Measurements from ENCODE around the gene ERI3.

Gene ERI3, protein sequence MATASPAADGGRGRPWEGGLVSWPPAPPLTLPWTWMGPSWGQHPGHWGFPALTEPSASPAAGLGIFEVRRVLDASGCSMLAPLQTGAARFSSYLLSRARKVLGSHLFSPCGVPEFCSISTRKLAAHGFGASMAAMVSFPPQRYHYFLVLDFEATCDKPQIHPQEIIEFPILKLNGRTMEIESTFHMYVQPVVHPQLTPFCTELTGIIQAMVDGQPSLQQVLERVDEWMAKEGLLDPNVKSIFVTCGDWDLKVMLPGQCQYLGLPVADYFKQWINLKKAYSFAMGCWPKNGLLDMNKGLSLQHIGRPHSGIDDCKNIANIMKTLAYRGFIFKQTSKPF

DNA sequence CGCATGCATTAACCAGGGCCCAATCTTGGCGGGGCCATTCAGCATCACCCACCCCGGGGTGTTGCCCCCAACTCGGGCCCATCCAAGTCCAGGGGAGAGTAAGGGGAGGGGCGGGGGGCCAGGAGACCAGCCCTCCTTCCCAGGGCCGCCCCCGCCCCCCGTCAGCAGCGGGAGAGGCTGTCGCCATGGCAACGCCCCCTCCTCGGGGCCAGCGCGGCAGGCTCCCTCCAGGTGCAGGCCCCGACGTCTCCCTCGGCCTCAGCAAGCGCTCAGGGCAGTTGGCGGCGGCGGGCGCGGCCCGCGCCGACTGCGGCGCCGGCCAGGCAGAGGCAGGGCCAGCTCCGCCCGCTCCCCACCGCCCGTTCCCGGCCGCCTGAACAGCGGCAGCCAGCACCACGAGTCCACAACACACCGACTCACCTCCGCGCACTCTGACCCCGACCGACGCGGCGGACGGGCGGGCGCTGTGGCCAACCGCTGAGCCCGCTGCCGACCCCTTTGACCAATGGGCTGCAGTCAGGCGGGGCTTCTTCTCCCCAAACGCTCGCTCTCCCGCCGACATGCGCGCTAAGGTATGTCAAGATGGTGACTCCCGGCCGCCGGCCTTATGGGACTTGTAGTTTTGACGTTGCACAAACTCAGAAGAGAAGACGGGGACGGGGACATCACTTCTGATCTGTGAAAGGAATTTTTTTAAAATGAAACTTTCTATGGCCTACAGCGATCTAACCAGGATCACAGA is at the start of gene ERI3:
ERI3 (minus strand) TSS at position 418 of the 742 bp plus-strand sequence; CDS start at position 187, 231 bp downstream.
- DNase-seq (ENCODE audit: low read depth in 3 of 3), result peak; percentile 88 to 96 (median 93)

DNA sequence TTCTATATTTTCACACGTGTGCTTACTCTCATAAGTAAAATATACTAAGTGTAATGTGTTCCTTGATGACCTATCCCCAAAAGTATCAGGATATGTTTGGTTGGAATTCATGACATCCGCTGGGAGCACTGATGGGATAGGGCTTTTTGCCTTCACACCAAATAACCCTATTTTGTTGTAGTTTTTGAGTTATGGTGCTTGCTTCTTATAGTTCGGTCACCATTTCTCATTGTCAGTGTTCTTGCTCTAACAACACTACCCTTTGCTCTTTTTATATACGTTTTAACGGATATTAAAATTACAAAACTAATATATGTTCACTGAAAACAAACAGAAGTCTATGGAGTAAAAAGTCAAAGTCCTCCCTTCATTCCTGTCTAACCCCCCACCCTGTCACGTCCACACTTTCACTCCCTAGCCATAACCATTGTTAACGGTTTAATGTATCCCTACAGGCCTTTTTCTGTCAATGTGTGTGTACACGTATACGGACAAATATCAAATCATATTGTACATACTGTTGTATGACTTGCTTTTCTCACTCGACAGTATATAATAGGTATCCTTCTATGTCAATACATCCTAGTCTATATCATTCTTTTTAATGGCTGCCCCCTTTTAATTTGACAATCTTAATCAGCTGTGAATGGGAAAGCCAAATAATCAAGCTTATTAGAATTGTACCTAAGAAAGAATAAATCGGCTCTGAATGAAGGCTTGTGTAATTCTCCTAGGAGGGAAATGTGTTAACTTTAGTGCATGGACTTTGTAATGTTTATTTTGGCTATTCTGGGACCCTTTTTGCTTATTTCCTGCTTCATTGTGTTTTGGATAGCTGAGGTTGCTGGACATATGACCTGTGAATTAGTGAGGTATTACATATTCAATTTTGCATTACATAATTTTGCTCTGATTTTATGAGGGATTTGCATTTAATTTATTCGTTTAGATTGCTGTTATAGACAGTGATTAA is 46.5 kb upstream of the ERI3 start:
- DNase-seq (ENCODE audit: low read depth in 3 of 3), result no peak

DNA sequence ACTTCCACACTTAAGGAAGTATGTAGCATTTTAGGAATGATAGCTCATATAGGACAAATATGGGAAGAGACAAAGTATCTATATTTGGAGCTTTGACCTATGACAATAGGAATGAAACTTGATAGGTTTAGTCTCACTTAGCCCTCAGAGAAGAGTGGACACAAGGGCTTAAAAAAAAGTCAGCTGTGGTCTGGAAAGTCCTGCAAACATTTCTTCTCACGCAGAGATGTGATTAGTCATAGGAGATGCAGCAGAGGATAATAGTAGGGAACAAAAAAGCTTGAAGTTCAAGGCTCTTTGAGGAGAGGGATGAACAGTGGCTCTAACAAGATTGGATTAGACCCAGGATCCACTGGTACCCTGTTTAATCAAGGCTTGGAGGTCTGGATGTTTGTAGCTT is 35.2 kb upstream of the ERI3 start:
- no peak for DNase-seq (ENCODE audit: low read depth in 3 of 3)

DNA sequence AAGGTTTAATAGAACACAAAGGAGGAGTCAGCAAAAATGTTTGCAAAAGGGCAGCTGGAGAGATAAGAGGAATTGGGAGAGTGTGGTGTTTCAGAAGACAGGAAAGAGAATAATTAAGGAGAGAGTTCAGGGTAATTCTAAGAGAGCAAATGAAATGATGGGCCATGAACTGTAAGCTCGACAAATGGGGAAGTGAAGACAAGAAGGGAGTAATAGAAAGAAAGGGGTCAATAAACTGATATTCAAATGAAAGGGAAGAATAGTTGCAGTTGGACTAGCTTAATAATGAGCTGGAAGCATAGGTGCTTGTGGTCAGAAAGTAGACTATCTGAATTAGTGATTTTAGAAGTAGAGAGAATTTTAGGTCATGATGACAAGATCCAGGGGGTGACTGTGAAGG is 34.4 kb upstream of the ERI3 start:
- no peak for DNase-seq (ENCODE audit: low read depth in 3 of 3)

DNA sequence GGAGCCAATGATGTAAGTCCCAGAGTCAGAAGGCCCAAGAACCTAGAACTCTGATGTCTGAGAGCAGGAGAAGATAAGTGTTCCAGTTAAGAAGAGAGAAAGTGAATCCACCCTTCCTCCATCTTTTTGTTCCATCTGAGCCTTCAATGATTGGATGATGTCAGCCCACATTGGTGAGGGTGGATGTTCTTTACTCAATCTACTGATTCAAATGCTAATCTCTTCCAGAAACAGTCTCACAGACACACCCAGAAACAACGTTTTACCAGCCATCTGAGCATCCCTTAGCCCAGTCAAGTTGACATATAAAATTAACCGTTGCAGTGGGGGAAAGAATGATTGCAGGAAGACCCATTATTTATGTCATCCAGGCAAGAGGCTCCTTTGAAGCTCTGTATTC is 33.5 kb upstream of the ERI3 start:
- no peak for DNase-seq (ENCODE audit: low read depth in 3 of 3)

DNA sequence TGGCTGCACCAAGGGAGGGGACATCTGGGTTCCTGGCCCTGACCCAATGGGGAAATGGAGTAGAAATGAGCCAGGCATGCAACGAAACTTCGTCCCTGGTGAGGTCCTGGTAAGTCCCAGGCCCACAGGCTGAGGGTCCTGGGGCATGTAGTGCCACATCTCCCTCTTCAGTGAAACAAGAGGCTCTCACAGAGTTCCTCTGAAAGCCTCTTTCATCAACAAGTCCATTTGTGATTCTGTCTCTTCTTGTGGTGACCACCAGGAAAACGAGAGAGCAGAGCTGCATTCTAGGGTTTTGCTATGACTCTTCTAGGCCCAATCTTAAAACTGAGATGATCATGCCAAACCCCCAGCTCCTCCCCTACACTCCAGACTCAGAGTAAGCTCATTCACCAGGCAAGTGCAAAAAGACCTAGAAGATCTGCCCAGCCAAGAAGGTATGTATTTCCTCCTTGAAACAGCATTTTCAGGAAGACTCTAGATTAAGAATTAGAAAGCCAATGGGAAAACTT is 25.7 kb upstream of the ERI3 start:
- no peak for DNase-seq (ENCODE audit: low read depth in 3 of 3)

DNA sequence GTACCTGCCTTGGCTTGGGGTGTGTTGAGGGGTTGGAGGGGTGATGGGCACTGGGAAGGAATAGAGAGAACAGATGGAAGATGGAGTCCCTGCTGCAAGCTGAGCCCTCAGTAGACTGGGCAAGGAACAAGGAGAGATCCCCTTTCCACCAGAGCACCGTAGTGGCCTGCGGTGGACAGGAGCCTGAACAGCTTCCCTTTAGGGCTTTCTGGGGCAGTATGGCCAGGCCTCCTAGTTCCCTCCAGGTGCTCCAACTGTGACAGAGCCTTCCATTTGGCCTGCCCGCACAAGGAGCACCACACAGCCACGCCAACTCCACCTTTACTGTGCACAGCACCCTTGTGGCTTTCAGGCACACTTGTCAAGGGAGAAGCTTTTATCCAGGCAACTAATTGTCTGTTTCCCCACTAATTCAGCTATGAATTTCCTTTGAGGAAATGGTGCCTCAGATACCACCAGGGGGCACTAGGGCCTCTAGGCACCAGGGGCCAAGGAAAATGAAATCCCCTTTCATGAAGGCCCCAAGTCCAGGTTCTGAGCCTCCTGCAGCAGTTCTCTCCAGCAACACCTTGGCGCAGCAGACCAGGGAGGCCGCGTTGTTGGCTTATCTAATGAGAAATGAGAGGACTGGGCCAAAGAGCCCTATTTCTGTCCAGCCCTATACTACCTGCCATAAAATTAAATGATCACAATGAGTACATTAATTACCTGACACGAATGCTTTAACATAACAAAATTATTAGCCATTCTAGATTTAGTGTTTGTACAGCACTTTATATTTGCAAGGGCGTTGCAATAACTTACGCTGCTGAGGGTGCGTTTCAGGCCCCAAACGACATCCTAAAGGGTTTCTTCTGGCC is 23.1 kb upstream of the ERI3 start:
- peak in 1 of 3 donors; percentile 35 for DNase-seq (ENCODE audit: low read depth in 3 of 3)

DNA sequence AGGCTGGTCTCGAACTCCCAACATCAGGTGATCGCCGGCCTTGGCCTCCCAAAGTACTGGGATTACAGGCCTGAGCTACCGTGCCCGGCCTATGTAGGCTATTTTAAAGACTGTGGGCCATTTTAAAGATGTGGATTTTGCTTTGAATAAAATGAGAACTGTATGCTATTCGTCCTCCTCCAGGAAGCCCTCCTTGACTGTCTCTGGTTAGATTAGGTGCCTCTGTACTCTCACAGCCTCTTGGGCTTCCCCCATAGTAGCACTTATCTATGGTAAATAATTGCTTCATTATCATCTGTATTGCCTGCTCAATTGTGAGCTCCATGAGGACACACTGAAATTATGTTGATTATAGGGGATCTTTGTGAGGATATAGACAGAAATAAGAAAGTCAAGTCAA is 20.5 kb upstream of the ERI3 start:
- DNase-seq (ENCODE audit: low read depth in 3 of 3), result no peak

DNA sequence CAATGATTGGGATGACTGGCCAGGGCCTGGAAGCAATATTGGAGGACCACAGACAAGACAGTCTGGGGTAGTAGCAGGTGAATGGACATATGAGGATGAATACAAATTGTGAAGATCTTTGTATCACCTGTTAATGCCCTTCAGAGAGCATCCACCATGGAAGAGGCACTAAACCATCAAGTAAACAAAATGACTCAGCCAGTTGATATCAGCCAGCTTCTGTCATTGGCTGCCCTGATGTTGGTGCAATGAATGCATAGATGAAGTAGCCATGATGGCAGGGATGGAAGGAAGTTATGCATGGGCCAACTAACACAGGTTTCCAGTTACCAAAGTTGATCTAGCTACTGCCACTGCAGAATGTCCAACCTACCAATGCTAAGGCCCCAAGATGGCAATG is 16.1 kb upstream of the ERI3 start:
- DNase-seq (ENCODE audit: low read depth in 3 of 3), result no peak

DNA sequence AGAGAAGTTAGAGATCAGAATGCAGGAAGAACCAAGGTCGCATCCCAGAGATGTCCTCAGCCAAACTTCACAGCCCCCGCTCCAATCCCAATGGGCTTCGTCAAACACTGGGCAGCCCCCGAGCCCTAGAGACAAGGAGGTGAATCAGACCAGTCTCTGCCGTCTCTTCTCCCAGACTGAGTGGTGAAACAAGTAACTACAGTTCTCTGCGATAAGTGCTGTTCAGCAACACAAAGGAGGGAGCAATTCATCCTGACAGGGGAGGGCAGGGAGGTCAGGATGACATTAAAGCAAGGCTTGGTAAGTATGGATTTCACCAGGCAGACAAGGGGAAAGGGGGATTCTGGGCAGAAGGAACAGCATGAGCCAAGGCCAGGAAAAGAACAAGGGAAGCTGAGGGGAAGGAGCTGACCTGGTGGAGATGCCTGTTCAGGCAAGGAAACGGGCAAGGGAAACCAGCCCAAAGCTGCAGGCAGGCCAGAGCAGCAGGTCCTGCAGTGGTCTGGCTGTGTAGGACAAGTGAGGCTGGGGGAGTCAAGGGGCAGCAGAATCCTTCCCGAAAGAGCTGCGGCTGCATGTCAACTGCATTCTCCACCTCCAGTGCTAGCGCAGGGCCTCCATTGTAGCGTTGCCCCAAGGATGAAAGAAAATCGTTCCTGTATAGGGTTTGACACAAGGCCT is 13.6 kb upstream of the ERI3 start:
- DNase-seq (ENCODE audit: low read depth in 3 of 3), result no peak

DNA sequence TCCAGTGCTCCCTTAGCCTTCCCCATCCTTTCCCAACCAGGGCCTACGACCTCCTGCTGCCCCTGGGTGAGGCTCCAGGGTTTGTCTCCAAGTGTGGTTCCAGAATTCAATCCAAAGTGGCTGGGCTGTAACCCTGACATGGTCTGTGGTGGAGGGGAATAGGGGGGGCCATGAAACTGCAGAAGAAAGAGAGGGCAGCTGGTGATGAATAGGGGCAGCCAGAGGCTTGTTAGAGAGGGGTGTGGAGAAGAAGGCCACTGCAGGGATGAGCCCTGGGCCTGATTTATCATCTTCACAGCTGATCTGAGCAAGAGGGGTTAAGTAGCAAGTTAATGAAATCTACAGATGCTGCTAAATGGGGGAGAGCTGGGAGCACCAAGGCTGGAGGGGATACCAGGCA is 12.9 kb upstream of the ERI3 start:
- DNase-seq (ENCODE audit: low read depth in 3 of 3), result no peak

DNA sequence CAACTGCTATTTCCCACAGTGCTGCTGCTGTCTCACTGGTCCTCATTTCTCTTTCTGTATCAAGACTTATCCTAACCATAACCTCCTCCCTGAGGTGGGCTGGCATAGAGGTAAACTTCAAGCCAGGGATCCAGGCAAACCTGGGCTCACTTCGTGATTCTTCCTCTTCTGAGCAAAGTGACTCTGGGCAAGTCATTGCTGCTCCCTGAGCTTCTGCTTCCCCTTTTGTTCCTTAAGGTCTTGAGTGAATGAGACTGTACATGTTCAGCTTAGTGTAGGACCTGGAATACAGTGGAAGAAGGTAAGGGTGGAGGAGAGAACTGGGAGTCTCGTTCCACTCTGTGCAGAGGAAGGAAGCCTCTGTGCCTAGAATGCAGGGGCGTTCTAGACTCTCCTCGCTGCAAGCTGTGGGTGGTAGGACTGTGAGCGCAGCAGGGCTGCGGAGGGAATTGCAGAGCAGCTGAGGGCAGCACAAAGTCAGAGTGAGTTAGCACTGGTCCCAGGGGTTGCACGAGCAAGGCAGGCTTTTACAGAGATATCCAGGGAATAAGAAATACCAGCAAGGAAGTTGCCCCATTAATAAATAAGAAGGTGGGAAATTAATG is 11.4 kb upstream of the ERI3 start:
- DNase-seq (ENCODE audit: low read depth in 3 of 3), result no peak

DNA sequence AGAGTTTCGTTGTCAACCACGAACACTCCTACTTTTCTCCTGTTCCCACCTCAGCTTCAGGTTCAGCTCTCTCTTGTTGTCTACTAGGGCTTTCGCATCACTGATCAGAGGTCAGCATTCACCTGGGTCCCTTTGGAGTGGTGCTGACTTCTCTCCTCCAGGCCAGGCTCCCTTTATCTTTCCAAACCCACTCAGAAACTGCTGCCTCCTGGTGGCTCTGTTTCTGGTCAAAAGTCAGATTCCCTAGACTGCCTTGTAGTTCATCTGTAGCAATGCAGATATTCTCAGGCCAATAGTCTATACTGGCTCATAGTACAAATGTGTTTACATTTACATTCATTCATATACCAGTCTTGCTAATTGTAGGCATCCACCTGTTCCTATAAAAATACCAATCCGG is 6.4 kb upstream of the ERI3 start:
- DNase-seq (ENCODE audit: low read depth in 3 of 3), result no peak

DNA sequence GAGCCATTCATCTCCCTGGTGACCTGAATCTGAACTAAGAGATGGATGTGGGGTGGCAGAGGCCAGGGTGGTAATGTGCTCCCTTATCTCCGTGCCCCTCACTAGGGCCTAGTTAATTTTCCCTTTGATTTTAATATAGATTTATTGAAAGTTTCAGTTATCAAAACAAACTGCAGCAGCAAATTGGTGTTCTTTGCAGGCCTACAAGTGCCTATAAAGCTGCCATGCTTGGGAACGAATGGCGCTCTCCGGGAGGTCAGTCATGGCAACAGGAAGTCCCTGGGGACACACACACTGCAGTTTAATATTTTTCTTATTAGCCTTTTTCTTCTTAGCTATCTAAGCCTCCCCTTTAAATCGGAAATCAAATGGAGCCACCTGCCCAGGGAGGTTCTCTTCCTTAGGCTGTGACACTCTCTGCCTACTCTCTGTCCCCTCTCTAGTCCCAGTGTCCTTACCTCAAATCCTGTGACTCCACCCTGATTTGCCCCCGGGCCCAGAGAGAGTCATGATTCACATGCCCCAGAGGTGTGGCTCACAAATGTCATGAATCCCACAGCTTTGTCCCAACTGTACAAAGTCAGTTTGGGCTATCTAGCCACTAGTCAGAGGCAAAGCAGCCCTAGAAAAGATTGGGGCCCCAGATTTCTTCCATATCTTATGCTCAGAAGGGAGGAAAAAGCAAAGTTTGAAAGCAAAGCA is 4.3 kb upstream of the ERI3 start:
- DNase-seq (ENCODE audit: low read depth in 3 of 3), result no peak

DNA sequence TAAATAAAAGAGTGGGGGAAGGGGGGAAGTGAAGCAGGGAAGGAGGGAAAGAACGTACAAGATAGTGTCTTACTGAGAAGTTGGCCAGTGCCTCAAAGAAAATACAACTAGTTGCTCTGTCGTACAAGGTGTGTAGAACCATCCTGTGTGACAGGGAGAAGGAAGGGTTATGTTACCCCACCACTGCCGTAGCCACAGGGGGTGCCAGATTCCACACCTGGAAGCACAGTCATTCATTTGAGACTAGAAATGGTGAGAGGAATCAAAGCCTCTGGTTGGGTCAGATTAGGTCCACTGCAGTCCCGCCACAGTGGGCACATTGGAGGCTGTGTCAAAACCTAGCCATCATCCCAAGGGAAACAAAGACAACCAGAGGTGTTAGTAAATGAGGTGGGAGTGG is 2.7 kb upstream of the ERI3 start:
- DNase-seq (ENCODE audit: low read depth in 3 of 3), result no peak

DNA sequence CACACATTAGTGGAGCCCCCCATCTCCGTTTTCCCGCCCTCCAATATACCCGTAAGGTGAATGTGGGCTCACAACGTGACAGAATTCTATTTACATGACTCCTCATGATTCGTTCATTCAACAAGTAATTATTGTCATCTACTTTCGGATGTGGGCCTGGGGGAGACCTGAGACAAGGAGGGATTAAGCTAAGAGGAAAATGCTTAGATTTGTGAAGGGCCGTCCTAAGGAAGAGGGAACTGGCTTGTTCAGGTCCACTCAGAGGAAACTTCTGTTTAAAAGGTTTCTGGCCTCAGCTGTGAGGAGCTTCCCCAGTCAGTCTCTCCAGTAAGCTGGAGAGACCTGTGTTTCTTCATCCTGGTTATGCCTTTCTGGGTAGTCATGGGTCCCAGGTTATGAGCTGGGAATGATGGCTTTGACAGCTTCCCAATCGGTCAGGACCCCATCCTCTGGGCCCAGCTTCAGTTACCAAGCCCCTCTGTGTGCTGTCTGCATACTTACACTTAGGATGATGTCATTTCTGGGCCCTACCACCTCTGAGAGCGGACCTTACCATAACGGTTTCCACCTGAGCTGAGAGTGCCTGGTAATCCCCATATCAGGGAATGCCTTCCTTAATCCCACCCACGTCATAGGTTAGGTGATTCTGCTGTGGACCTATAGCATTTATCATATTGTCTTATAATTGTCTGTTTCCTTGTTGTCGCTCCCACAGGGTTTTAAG is 687 bp upstream of the ERI3 start:
- no peak for DNase-seq (ENCODE audit: low read depth in 3 of 3)

DNA sequence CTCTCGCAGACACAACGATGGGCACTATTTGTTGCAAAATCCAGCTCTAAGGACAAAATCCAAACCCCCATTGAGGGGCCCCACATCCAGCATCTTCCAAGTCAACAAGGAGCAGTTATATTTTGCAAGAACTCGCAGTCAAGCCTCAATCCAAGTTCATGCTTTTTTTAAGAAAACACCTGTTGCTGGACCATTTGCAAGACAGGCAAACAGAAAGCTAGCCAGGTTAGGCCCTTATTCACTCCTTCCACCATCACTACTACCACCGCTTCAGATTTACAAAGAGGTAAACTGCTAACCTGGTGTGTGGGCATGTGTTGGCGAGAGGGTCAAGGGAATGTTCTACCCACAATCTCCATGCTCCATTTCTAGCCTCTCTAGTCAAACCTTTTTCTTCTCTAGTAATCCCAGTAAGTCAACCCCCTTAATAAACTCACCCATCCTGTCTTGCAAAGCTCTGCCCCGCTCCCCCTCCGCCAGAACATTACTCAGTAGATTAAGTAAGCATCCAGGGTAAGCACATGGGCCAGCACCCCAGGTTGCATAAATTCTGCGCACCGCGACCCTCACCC is 703 bp downstream of the ERI3 start:
- peak in 1 of 3 donors; percentile 9 for DNase-seq (ENCODE audit: low read depth in 3 of 3)

DNA sequence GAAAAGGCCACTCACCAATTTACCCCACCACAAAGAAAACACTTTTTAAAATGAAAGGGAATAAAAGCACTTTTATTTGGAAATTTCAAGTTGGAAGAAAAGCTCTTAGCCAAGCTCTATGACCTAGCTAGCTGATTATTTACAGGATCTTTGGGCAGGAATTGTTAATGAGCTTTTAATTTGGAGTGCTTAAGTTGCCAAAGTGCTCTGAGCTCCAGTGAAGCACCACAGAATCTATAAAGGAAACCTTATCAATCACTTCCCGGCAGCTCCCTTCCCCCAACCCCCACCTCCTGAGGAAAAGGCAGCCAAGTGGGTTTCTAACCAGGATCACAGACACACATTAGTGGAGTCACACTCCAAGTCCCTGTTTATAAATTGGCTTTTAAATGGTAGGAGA is 1.5 kb downstream of the ERI3 start:
- no peak for DNase-seq (ENCODE audit: low read depth in 3 of 3)

All from stimulated activated CD4-positive, alpha-beta T cell treated with anti-CD3 and anti-CD28 coated beads, TNF-alpha, amount 100 ng/mL, for 48 hours (primary cell).